Activated T-helper 1 cell treated with Interleukin-2 at 50 U/mL for 16 hours (primary cell): ENCODE data around the gene YIF1A.
"Not testable (repeated sequence)": the region's sequence is repeated elsewhere in the genome, so short reads cannot be mapped to it uniquely, and the experiment has no call there.

Source experiments
- DNase-seq: peaks from one replicate; pipeline ENCODE4 v3.0.0-alpha.2; 2020; ENCODE audit warnings: low read depth

YIF1A gene

GRCh38 chr11:66268952-66269905 is 19.7 kb downstream of the YIF1A start:
- DNase-seq: no peak

GRCh38 chr11:66268244-66268951 is 20.5 kb downstream of the YIF1A start, which contains the start of gene RAB1B:
Gene RAB1B, plus strand, starts transcription at chr11:66268639. Its CDS starts 41 bp downstream, at chr11:66268680.
- peak; percentile 100 for DNase-seq

GRCh38 chr11:66267379-66268243 is 21.3 kb downstream of the YIF1A start:
- peak; percentile 74 for DNase-seq

- DNase-seq: no peak
Measured at GRCh38 chr11:66267039-66267378, 21.9 kb downstream of the YIF1A start.

- no peak for DNase-seq
Measured at GRCh38 chr11:66266378-66267038, 22.4 kb downstream of the YIF1A start.

- no peak for DNase-seq
Measured at GRCh38 chr11:66265531-66266377, 23.2 kb downstream of the YIF1A start.

- no peak for DNase-seq
Measured at GRCh38 chr11:66264914-66265313, 24.0 kb downstream of the YIF1A start.

- no peak for DNase-seq
Measured at GRCh38 chr11:66264383-66264782, 24.6 kb downstream of the YIF1A start.

- DNase-seq: no peak
Measured at GRCh38 chr11:66263785-66264184, 25.2 kb downstream of the YIF1A start.

- DNase-seq: no peak
Measured at GRCh38 chr11:66263231-66263630, 25.7 kb downstream of the YIF1A start.

GRCh38 chr11:66262696-66263095 is 26.2 kb downstream of the YIF1A start:
- DNase-seq: no peak

GRCh38 chr11:66262191-66262590 is 26.8 kb downstream of the YIF1A start:
- no peak for DNase-seq

GRCh38 chr11:66261578-66261977 is 27.4 kb downstream of the YIF1A start:
- DNase-seq: no peak

- DNase-seq: no peak
Measured at GRCh38 chr11:66259956-66260355, 29.0 kb downstream of the YIF1A start.

GRCh38 chr11:66259225-66259624 is 29.7 kb downstream of the YIF1A start:
- no peak for DNase-seq

- no peak for DNase-seq
Measured at GRCh38 chr11:66258473-66258893, 30.5 kb downstream of the YIF1A start.

GRCh38 chr11:66253081-66253480 is 35.9 kb downstream of the YIF1A start:
- not testable (repeated sequence) for DNase-seq

GRCh38 chr11:66251809-66252208 is 37.1 kb downstream of the YIF1A start:
- DNase-seq: no peak

GRCh38 chr11:66248903-66249302 is 40.0 kb downstream of the YIF1A start:
- no peak for DNase-seq

GRCh38 chr11:66247801-66248200 is 41.1 kb downstream of the YIF1A start:
- DNase-seq: no peak

- no peak for DNase-seq
Measured at GRCh38 chr11:66247295-66247694, 41.6 kb downstream of the YIF1A start.
